Stimulated activated naive CD8-positive, alpha-beta T cell treated with anti-CD3 and anti-CD28 coated beads, Interleukin-15, amount 100 ng/mL, for 72 hours (primary cell): ENCODE data around the gene PSIP1.
"Not testable (repeated sequence)": the region's sequence is repeated elsewhere in the genome, so short reads cannot be mapped to it uniquely, and the experiment has no call there.

Experiments used
- ATAC-seq: fragments of 150-1000 bp; cut with Tn5 transposase; 2 replicates; pipeline ENCODE4 v1.10.0; 2021; ENCODE audit warnings: mild to moderate bottlenecking, moderate library complexity
- DNase-seq, 2 donors: peaks; one replicate each; pipeline ENCODE4 v3.0.0; 2021 to 2022
- H3K27ac Mint-ChIP-seq, 2 donors: one replicate each; pipeline ENCODE4 v1.8.0; 2022; ENCODE audit warnings: mild to moderate bottlenecking in 2 of 2, mixed read lengths in 2 of 2, moderate library complexity in 2 of 2
- H3K27me3 Mint-ChIP-seq: one replicate; pipeline ENCODE4 v1.8.0; 2022; ENCODE audit warnings: mixed read lengths
- H3K4me1 Mint-ChIP-seq: one replicate; pipeline ENCODE4 v1.8.0; 2022; ENCODE audit warnings: mild to moderate bottlenecking, mixed read lengths
- H3K4me3 Mint-ChIP-seq, 2 donors: one replicate each; pipeline ENCODE4 v1.8.0; 2022; ENCODE audit warnings: mild to moderate bottlenecking in 2 of 2, mixed read lengths in 2 of 2, moderate library complexity in 1 of 2
- H3K9me3 Mint-ChIP-seq, 2 donors: one replicate each; pipeline ENCODE4 v1.8.0; 2022; ENCODE audit warnings: mixed read lengths in 2 of 2

The PSIP1 gene

DNA sequence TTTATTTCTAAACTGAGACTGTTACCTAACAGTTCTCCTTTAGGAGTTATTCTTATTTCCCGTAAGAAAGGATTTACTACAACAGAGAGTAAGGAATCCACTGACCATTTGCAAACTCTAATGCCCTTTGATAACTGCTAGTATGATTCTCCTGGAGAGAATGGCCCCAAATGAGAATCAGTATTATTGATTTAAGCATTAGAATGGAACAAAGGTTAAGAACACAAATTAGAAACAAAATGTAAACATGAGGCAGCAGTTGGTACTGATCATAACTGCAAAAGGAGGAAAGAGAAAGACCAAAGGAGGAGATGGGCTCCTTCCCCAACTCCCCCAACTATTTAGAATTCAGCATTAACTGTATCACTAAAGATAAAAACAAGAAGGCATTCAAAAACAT lies 30.7 kb downstream of the PSIP1 start:
- Mint-ChIP-seq H3K27ac (no peak overlapping the region), H3K27me3 (no peaks in the 10 kb centered on the region), H3K4me3 (no peak overlapping the region), H3K9me3 (no peaks in the 10 kb centered on the region), H3K4me1 (peaks cover 25% of the 10 kb centered on the region)
- DNase-seq (no peak), ATAC-seq (no peak)

- H3K9me3 Mint-ChIP-seq: no peaks in the 10 kb centered on the region
- H3K27me3 Mint-ChIP-seq: no peaks in the 10 kb centered on the region
- DNase-seq (no peak), ATAC-seq (no peak)
- no peak overlapping the region for H3K27ac Mint-ChIP-seq
- H3K4me3 Mint-ChIP-seq: no peak overlapping the region
- peaks cover 16% of the 10 kb centered on the region for H3K4me1 Mint-ChIP-seq
Observed at GRCh38 chr9:15475923-15476536, 34.7 kb downstream of the PSIP1 start.

GRCh38 chr9:15469862-15470261 lies 40.9 kb downstream of the PSIP1 start:
- Mint-ChIP-seq H3K4me1 (peaks cover 5% of the 10 kb centered on the region), H3K27ac (peak overlapping the region in 1 of 2 donors; percentile 61), H3K27me3 (no peaks in the 10 kb centered on the region), H3K4me3 (no peak overlapping the region), H3K9me3 (no peaks in the 10 kb centered on the region)
- ATAC-seq (no peak), DNase-seq (no peak)

- no peaks in the 10 kb centered on the region for H3K27me3 Mint-ChIP-seq
- peaks cover 5% of the 10 kb centered on the region for H3K4me1 Mint-ChIP-seq
- no peak overlapping the region for H3K27ac Mint-ChIP-seq
- ATAC-seq: no peak
- DNase-seq: no peak
- no peaks in the 10 kb centered on the region for H3K9me3 Mint-ChIP-seq
- H3K4me3 Mint-ChIP-seq: no peak overlapping the region
Observed at GRCh38 chr9:15469406-15469805, 41.4 kb downstream of the PSIP1 start.

DNA sequence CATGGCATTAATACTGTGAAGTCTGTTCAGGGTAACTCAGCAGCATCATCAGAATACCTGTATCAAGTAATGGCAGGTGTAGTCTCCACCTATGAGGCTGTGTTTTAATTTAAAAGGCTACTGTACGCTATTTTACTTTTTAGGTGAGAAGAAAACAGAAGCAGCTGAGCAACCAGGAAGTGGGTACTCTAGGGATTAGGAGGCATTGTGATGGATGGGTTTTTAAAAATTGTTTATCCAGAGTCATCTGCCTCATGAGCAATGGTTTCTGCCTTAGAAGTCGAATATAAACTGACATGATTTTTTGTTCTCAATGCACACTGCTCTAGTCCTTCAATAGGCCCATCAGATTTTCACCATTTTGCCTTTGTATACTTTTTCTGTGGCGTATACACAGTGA lies 42.6 kb downstream of the PSIP1 start:
- ATAC-seq: no peak
- Mint-ChIP-seq H3K4me3 (no peak overlapping the region), H3K27ac (no peak overlapping the region), H3K4me1 (peaks cover 5% of the 10 kb centered on the region), H3K27me3 (no peaks in the 10 kb centered on the region), H3K9me3 (no peaks in the 10 kb centered on the region)
- DNase-seq: no peak

GRCh38 chr9:15461601-15462000 lies 49.2 kb downstream of the PSIP1 start:
- Mint-ChIP-seq H3K27me3 (no peaks in the 10 kb centered on the region), H3K9me3 (no peaks in the 10 kb centered on the region), H3K4me1 (no peaks in the 10 kb centered on the region), H3K4me3 (no peak overlapping the region), H3K27ac (no peak overlapping the region)
- ATAC-seq: no peak
- no peak for DNase-seq

DNA sequence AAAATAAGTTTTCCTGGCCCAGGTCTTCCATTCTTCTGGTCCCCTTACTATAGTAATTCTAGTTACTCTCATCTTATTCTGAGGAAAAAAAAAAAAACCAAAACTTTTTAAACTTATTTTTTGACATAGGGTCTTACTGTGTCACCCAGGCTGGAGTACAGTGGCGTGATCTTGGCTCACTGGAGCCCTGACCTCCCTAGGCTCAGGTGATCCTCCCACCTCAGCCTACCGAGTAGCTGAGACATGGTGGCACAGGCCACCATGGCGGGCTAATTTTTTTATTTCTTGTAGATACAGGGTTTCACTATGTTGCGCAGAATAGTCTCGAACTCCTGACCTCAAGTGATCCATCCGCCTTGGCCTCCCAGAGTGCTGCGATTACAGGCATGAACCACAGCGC lies 49.7 kb downstream of the PSIP1 start:
- ATAC-seq (no peak), DNase-seq (no peak)
- no peaks in the 10 kb centered on the region for H3K27me3 Mint-ChIP-seq
- peak overlapping the region in 1 of 2 donors; percentile 46 for H3K27ac Mint-ChIP-seq
- H3K4me3 Mint-ChIP-seq: no peak overlapping the region
- no peaks in the 10 kb centered on the region for H3K9me3 Mint-ChIP-seq
- H3K4me1 Mint-ChIP-seq: no peaks in the 10 kb centered on the region

- DNase-seq: no peak
- no peak for ATAC-seq
- Mint-ChIP-seq H3K27me3 (no peaks in the 10 kb centered on the region), H3K27ac (peak overlapping the region in 1 of 2 donors; percentile 77), H3K9me3 (no peaks in the 10 kb centered on the region), H3K4me1 (no peaks in the 10 kb centered on the region), H3K4me3 (no peak overlapping the region)
Observed at GRCh38 chr9:15453956-15454355, 56.8 kb downstream of the PSIP1 start.

DNA sequence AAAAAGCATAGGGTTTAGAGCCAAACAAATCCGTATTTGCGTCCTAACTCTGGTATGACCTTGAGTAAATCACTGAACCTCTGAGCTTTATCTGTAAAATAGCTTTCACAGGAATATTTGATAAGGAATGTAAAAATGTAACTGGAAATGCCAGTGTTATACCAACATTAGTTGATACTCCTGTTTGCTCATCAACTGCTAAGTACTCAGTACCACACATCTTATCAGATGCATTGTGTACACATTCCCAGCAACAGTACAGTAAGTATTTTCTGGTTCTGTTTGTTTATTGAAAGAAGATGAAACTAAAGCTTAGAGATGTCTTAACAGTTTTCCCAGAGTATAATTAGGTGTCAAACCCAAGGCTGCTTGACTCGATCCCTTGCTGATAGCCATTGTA lies 66.6 kb downstream of the PSIP1 start:
- H3K4me1 Mint-ChIP-seq: no peaks in the 10 kb centered on the region
- no peak overlapping the region for H3K27ac Mint-ChIP-seq
- no peak overlapping the region for H3K4me3 Mint-ChIP-seq
- no peaks in the 10 kb centered on the region for H3K9me3 Mint-ChIP-seq
- DNase-seq (no peak), ATAC-seq (no peak)
- no peaks in the 10 kb centered on the region for H3K27me3 Mint-ChIP-seq

DNA sequence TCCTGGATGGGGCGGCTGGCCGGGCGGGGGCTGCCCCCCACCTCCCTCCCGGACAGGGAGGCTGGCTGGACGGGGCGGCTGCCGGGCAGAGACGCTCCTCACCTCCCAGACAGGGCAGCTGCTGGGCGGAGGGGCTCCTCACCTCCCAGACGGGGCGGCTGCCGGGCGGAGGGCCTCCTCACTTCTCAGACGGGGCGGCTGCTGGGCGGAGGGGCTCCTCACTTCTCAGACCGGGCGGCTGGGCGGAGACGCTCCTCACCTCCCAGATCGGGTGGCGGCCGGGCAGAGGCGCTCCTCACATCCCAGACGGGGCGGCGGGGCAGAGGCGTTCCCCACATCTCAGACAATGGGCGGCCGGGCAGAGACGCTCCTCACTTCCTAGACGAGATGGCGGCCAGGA lies 68.5 kb downstream of the PSIP1 start:
- peak; percentile 70 for ATAC-seq
- peaks cover 16% of the 10 kb centered on the region for H3K4me1 Mint-ChIP-seq
- H3K27ac Mint-ChIP-seq: peak overlapping the region in 1 of 2 donors; percentile 74
- H3K27me3 Mint-ChIP-seq, H3K9me3 Mint-ChIP-seq, DNase-seq, H3K4me3 Mint-ChIP-seq: not testable (repeated sequence)

- not testable (repeated sequence) for DNase-seq, H3K4me3 Mint-ChIP-seq, H3K9me3 Mint-ChIP-seq, H3K27me3 Mint-ChIP-seq, H3K27ac Mint-ChIP-seq
- ATAC-seq: peak; percentile 79
- peaks cover 16% of the 10 kb centered on the region for H3K4me1 Mint-ChIP-seq
Observed at GRCh38 chr9:15441841-15442240, 68.9 kb downstream of the PSIP1 start.

DNA sequence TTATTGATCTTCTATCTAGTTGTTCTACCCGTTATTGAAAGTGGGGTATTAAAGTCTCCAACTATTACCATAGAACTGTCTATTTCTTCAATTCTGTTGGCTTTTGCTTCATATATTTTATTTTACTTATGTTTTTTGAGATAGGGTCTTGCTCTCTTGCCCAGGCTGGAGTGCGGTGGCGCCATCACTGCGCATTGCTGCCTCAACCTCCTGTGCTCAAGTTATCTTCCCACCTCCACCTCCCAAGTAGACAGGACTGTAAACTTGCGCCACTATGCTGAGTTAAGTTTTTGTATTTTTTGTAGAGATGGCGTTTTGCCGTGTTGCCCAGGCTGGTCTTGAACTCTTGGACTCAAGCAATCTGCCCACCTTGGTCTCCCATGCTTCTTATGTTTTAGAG lies 71.9 kb downstream of the PSIP1 start:
- no peaks in the 10 kb centered on the region for H3K27me3 Mint-ChIP-seq
- H3K9me3 Mint-ChIP-seq: no peaks in the 10 kb centered on the region
- H3K4me3 Mint-ChIP-seq: no peak overlapping the region
- no peak for DNase-seq
- ATAC-seq: no peak
- no peak overlapping the region for H3K27ac Mint-ChIP-seq
- H3K4me1 Mint-ChIP-seq: peaks cover 20% of the 10 kb centered on the region

GRCh38 chr9:15433661-15434060 lies 77.1 kb downstream of the PSIP1 start:
- peaks cover 27% of the 10 kb centered on the region for H3K4me1 Mint-ChIP-seq
- H3K27me3 Mint-ChIP-seq: no peaks in the 10 kb centered on the region
- H3K27ac Mint-ChIP-seq: no peak overlapping the region
- no peak overlapping the region for H3K4me3 Mint-ChIP-seq
- no peak for ATAC-seq
- no peaks in the 10 kb centered on the region for H3K9me3 Mint-ChIP-seq
- DNase-seq: no peak

GRCh38 chr9:15433191-15433590 lies 77.6 kb downstream of the PSIP1 start:
- Mint-ChIP-seq H3K27ac (no peak overlapping the region), H3K9me3 (no peaks in the 10 kb centered on the region), H3K4me3 (no peak overlapping the region), H3K27me3 (no peaks in the 10 kb centered on the region), H3K4me1 (peaks cover 22% of the 10 kb centered on the region)
- no peak for DNase-seq
- ATAC-seq: no peak

GRCh38 chr9:15430920-15431844 lies 79.6 kb downstream of the PSIP1 start:
- Mint-ChIP-seq H3K27me3 (no peaks in the 10 kb centered on the region), H3K4me3 (no peak overlapping the region), H3K9me3 (no peaks in the 10 kb centered on the region), H3K4me1 (peaks cover 17% of the 10 kb centered on the region), H3K27ac (peak overlapping the region in 1 of 2 donors; percentile 55)
- DNase-seq (no peak), ATAC-seq (no peak)

DNA sequence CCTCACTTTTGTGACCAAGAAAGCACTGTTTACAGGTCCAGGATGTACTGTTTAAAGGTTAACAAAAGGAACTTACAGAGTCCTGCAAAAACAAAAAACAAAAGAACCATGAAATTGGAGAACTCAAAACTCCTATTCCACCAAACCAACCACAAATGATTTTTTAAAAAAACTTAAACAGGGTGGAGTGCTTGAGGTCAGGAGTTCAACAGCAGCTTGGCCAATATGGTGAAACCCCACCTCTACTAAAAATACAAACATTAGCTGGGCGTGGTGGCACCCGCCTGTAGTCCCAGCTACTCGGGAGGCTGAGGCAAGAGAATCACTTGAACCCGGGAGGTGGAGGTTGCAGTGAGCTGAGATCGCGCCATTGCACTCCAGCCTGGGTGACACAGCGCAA lies 83.1 kb downstream of the PSIP1 start:
- not testable (repeated sequence) for H3K27me3 Mint-ChIP-seq, ATAC-seq, DNase-seq, H3K4me3 Mint-ChIP-seq, H3K9me3 Mint-ChIP-seq
- Mint-ChIP-seq H3K4me1 (peaks cover 30% of the 10 kb centered on the region), H3K27ac (peak overlapping the region in 1 of 2 donors; percentile 52)
